Osteoblast (primary cell): ENCODE measurements around the gene RALB. TPM values are rescaled to one million over a fixed set of nuclear protein-coding genes. Genes with fewer than 3 reads are reported as not detected.

Experiments used
- DNase-seq: peaks from one replicate; pipeline ENCODE4 v3.0.0; 2011; ENCODE audit warnings: low spot score, mixed read lengths; ENCODE audit not compliant: insufficient read length; ENCODE audit errors: missing footprints
- H2AFZ ChIP-seq: 2 replicates; pipeline ENCODE4 v1.6.0; 2011; ENCODE audit warnings: mild to moderate bottlenecking, low read length
- H3K27ac ChIP-seq: 2 replicates; pipeline ENCODE4 v1.5.1; 2011; ENCODE audit warnings: mild to moderate bottlenecking, low read depth, low read length, moderate library complexity
- H3K27me3 ChIP-seq: 2 replicates; pipeline ENCODE4 v1.6.0; 2012; ENCODE audit warnings: mild to moderate bottlenecking, control low read depth, inconsistent platforms, low read length, moderate library complexity; ENCODE audit not compliant: insufficient read depth
- H3K36me3 ChIP-seq: 2 replicates; pipeline ENCODE4 v1.5.1; 2011; ENCODE audit warnings: mild to moderate bottlenecking, low read length, control low read depth, moderate library complexity; ENCODE audit not compliant: insufficient read depth
- H3K4me1 ChIP-seq: 2 replicates; pipeline ENCODE4 v1.5.1; 2011; ENCODE audit warnings: mild to moderate bottlenecking, low read length, control low read depth, moderate library complexity; ENCODE audit not compliant: insufficient read depth
- H3K4me2 ChIP-seq: 2 replicates; pipeline ENCODE4 v1.6.0; 2011; ENCODE audit warnings: mild to moderate bottlenecking, low read length; ENCODE audit not compliant: insufficient read depth
- H3K4me3 ChIP-seq: fragments of 200-600 bp; sonication (generic); 3 replicates; pipeline ENCODE4 v1.5.1; 2012; ENCODE audit warnings: mild to moderate bottlenecking, low read length, inconsistent platforms; ENCODE audit not compliant: insufficient read depth
- H3K79me2 ChIP-seq: 2 replicates; pipeline ENCODE4 v1.6.0; 2012; ENCODE audit warnings: mild to moderate bottlenecking, low read length, control low read depth, inconsistent platforms; ENCODE audit not compliant: insufficient read depth
- H3K9me3 ChIP-seq: 2 replicates; pipeline ENCODE4 v1.5.1; 2011; ENCODE audit warnings: low read depth, low read length, control low read depth
- H4K20me1 ChIP-seq: 2 replicates; pipeline ENCODE4 v1.6.0; 2012; ENCODE audit warnings: mild to moderate bottlenecking, low read length, control low read depth; ENCODE audit not compliant: insufficient read depth
- CTCF ChIP-seq: IDR thresholded peaks from 2 replicates; pipeline ENCODE4 v1.5.1; 2011; ENCODE audit warnings: mild to moderate bottlenecking, low read depth, low read length, moderate library complexity; ENCODE audit errors: extremely low read depth
- total RNA-seq: library from RNA; depleted of rRNA; stranded (reverse); fragments of >200 nt; gene quantifications from 2 replicates; pipeline ENCODE4 v1.2.3, GENCODE V29; 2012

The RALB gene
- total RNA-seq, 1 donor: 48.5 TPM

GRCh38 chr2:120275617-120276400 lies 23.2 kb downstream of the RALB start:
- no peak for DNase-seq
- peaks cover 3% of the 10 kb centered on the region for H3K4me1 ChIP-seq
- no peak overlapping the region for H3K4me2 ChIP-seq
- H3K27me3 ChIP-seq: no peaks in the 10 kb centered on the region
- no peak overlapping the region for H2AFZ ChIP-seq
- no peak for TF ChIP-seq CTCF
- no peak overlapping the region for H3K4me3 ChIP-seq
- peaks cover 91% of the 10 kb centered on the region for H3K79me2 ChIP-seq
- H3K36me3 ChIP-seq: peaks cover 16% of the 10 kb centered on the region
- H3K9me3 ChIP-seq: no peaks in the 10 kb centered on the region
- H3K27ac ChIP-seq: no peak overlapping the region
- peaks cover 75% of the 10 kb centered on the region for H4K20me1 ChIP-seq

- Histone ChIP-seq H4K20me1 (peaks cover 68% of the 10 kb centered on the region), H3K4me3 (no peak overlapping the region), H3K4me2 (no peak overlapping the region), H3K4me1 (peaks cover 3% of the 10 kb centered on the region), H3K79me2 (peaks cover 86% of the 10 kb centered on the region), H3K27ac (no peak overlapping the region), H2AFZ (no peak overlapping the region), H3K9me3 (no peaks in the 10 kb centered on the region), H3K36me3 (peaks cover 18% of the 10 kb centered on the region), H3K27me3 (no peaks in the 10 kb centered on the region)
- no peak for TF ChIP-seq CTCF
- DNase-seq: no peak
Observed at GRCh38 chr2:120277505-120278205, 25.0 kb downstream of the RALB start.

- Histone ChIP-seq H3K9me3 (no peaks in the 10 kb centered on the region), H3K36me3 (peaks cover 18% of the 10 kb centered on the region), H3K4me3 (no peak overlapping the region), H3K27ac (no peak overlapping the region), H3K79me2 (peaks cover 86% of the 10 kb centered on the region), H4K20me1 (peaks cover 63% of the 10 kb centered on the region), H3K4me1 (no peaks in the 10 kb centered on the region), H3K27me3 (no peaks in the 10 kb centered on the region), H2AFZ (no peak overlapping the region), H3K4me2 (no peak overlapping the region)
- TF ChIP-seq CTCF: no peak
- no peak for DNase-seq
Observed at GRCh38 chr2:120278901-120279300, 26.2 kb downstream of the RALB start.

- DNase-seq: no peak
- H3K27me3 ChIP-seq: no peaks in the 10 kb centered on the region
- H3K4me3 ChIP-seq: no peak overlapping the region
- H2AFZ ChIP-seq: no peak overlapping the region
- H3K9me3 ChIP-seq: no peaks in the 10 kb centered on the region
- H3K79me2 ChIP-seq: peaks cover 80% of the 10 kb centered on the region
- no peak overlapping the region for H3K27ac ChIP-seq
- TF ChIP-seq CTCF: no peak
- no peak overlapping the region for H3K4me2 ChIP-seq
- H3K4me1 ChIP-seq: no peaks in the 10 kb centered on the region
- peaks cover 57% of the 10 kb centered on the region for H4K20me1 ChIP-seq
- H3K36me3 ChIP-seq: peaks cover 18% of the 10 kb centered on the region
Observed at GRCh38 chr2:120279708-120280107, 27.1 kb downstream of the RALB start.
